Upper lobe of left lung (tissue), 6 donors: Measurements from ENCODE around the gene PER3. TPM values are rescaled to one million over a fixed set of nuclear protein-coding genes. Genes with fewer than 3 reads are reported as not detected.

ENCODE experiments used
- ATAC-seq, 2 donors: fragments of 200-7000 bp; cut with Tn5 transposase; one replicate each; pipeline ENCODE4 v1.9.1; 2022; ENCODE audit warnings: mild to moderate bottlenecking in 2 of 2, moderate library complexity in 2 of 2; ENCODE audit not compliant: low FRiP score in 2 of 2
- DNase-seq, 2 donors: peaks; one replicate each; pipeline ENCODE4 v3.0.0-alpha.2; 2019 to 2020
- H3K27ac ChIP-seq, 4 donors: fragments of 200-600 bp; sonication (generic); one replicate each; pipeline ENCODE4 v1.5.1; 2016 to 2019
- H3K27me3 ChIP-seq, 4 donors: fragments of 200-600 bp; sonication (generic); one replicate each; pipeline ENCODE4 v1.5.1; 2017 to 2019
- H3K36me3 ChIP-seq, 4 donors: fragments of 200-600 bp; sonication (generic); one replicate each; pipeline ENCODE4 v1.5.1; 2016 to 2019
- H3K4me1 ChIP-seq, 4 donors: fragments of 200-600 bp; sonication (generic); one replicate each; pipeline ENCODE4 v1.5.1; 2018 to 2019
- H3K4me3 ChIP-seq, 4 donors: fragments of 200-600 bp; sonication (generic); one replicate each; pipeline ENCODE4 v1.5.1; 2017 to 2019; ENCODE audit warnings: mild to moderate bottlenecking in 2 of 4, moderate library complexity in 1 of 4
- H3K9me3 ChIP-seq, 4 donors: fragments of 200-600 bp; sonication (generic); one replicate each; pipeline ENCODE4 v1.5.1; 2018 to 2019
- CTCF ChIP-seq, 6 experiments: fragments of 450-650 bp in 4 of 6; fragments of 200-600 bp in 2 of 6; sonication (generic) in 2 of 6; IDR thresholded peaks; one replicate each; pipeline ENCODE4 v1.5.1; 2016 to 2019; ENCODE audit warnings: antibody characterized with exemption in 6 of 6
- EP300 ChIP-seq, 4 donors: sonication (generic); formaldehyde crosslinking; IDR thresholded peaks; one replicate each; pipeline ENCODE4 v1.5.1; 2017; ENCODE audit warnings: antibody characterized with exemption in 4 of 4, control low read depth in 2 of 4
- POLR2A ChIP-seq, 4 donors: fragments of 450-650 bp; IDR thresholded peaks; one replicate each; pipeline ENCODE4 v1.5.1; 2016 to 2017; ENCODE audit warnings: antibody characterized with exemption in 4 of 4, mild to moderate bottlenecking in 2 of 4
- POLR2AphosphoS5 ChIP-seq, 2 donors: sonication (generic); formaldehyde crosslinking; IDR thresholded peaks; one replicate each; pipeline ENCODE4 v1.5.1; 2017; ENCODE audit warnings: antibody characterized with exemption in 2 of 2
- WGBS, 2 donors: methylation state at CpG; one replicate each; pipeline ENCODE4 v1.1.5; 2017 to 2018; 5-methylcytosine and 5-hydroxymethylcytosine counted together
- total RNA-seq, 6 donors: library from RNA; depleted of rRNA in 4 of 6; stranded (reverse); fragments of >200 nt in 4 of 6; gene quantifications; one replicate each; pipeline versions ENCODE4 v1.1.0 to v1.2.1, GENCODE V29; 2016 to 2021
- donor health status: DM: no; HTN: no; CAD: no; lungs with moderate emphysema.
- donor health status: DM: no; HTN: yes; CAD: no; lungs with severe emphysema.

The PER3 gene
- total RNA-seq, 6 donors from 2014 or later, result 20.1 to 43.0 (median 26.9) TPM

DNA sequence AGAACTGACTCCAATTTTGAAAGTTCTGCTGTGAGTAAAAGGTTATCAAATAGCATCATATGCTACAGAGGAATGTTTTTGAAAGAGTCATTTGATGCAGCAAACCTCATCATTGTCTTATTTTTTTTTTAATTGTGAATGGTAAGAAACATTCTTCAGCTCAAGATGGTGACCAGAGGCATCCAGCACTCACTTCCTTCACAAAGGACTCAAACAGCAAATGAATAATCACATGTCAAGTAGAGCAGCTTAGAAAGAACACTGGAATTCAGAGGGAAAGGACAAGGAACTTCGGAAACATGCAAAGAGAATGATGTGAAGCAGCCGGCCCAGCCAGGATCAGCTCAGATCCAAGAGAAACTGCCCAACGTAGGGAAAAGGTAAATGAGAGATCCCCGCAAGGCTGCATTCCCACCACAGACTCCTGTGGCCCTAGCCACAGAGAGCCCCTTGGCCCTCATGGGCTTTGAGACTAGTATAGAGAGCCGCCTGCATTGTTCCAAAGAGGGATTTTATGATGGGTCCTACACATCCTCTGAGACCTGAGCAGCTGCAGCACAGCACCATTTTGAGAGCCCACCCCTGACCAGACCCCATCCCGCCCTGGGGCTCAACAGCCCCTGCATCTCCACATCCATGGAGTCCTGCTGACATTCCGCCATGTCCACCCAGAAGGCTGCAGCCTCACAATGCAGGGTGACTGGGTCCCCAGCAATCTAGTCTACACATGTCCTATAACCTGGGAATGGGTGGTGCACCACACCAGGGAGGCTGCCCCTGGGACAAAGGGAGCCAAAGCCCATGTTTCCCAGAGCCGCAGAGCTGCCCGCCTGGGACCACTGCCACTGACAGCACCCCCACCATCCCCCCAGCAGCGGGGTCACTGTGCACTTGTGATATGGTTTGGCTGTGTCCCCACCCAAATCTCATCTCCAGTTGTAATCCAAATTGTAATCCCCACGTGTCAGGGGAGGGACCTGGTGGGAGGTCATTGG, 90.0 kb downstream of the PER3 start:
- Histone ChIP-seq H3K4me3 (no peak overlapping the region), H3K36me3 (no peaks in the 10 kb centered on the region)
- no peak for ATAC-seq

GRCh38 chr1:7878027-7878426, 93.9 kb downstream of the PER3 start:
- TF ChIP-seq POLR2A (IDR thresholded peaks at IDR 0.05), result no peak
- TF ChIP-seq CTCF (IDR thresholded peaks at IDR 0.05), result no peak
- no peak for TF ChIP-seq POLR2AphosphoS5 (IDR thresholded peaks at IDR 0.05)
- TF ChIP-seq EP300 (IDR thresholded peaks at IDR 0.05), result no peak
- no peak overlapping the region for H3K27ac ChIP-seq
- H3K27me3 ChIP-seq, result no peaks in the 10 kb centered on the region
- peaks cover 0 to 4% (median 2%) of the 10 kb centered on the region in 4 donors for H3K9me3 ChIP-seq
- no peak for DNase-seq
- no peaks in the 10 kb centered on the region for H3K36me3 ChIP-seq
- ATAC-seq, result no peak
- H3K4me3 ChIP-seq, result no peak overlapping the region
- WGBS, 2 donors, result 68 to 73% methylated on average over 1 of the region's 1 CpG
- H3K4me1 ChIP-seq, result no peaks in the 10 kb centered on the region

More for the DNA sequence above, 90.0 kb downstream of the PER3 start:
- no peak for DNase-seq
- peaks cover 0 to 4% (median 2%) of the 10 kb centered on the region in 4 donors for H3K9me3 ChIP-seq
- no peak overlapping the region for H3K27ac ChIP-seq
- H3K27me3 ChIP-seq, result no peaks in the 10 kb centered on the region
- TF ChIP-seq EP300 (IDR thresholded peaks at IDR 0.05) (no peak), CTCF (IDR thresholded peaks at IDR 0.05) (no peak), POLR2A (IDR thresholded peaks at IDR 0.05) (no peak), POLR2AphosphoS5 (IDR thresholded peaks at IDR 0.05) (no peak)
- 79 to 81% methylated on average over 10 to 11 of the region's 11 CpGs for WGBS, 2 donors
- no peaks in the 10 kb centered on the region for H3K4me1 ChIP-seq

GRCh38 chr1:7879228-7879627, 95.1 kb downstream of the PER3 start:
- no peaks in the 10 kb centered on the region for H3K4me1 ChIP-seq
- ATAC-seq, result no peak

GRCh38 chr1:7884757-7885156, 100.7 kb downstream of the PER3 start:
- DNase-seq (no peak), ATAC-seq (no peak)
- no peak for TF ChIP-seq EP300 (IDR thresholded peaks at IDR 0.05)
- TF ChIP-seq POLR2A (IDR thresholded peaks at IDR 0.05), result no peak
- no peak for TF ChIP-seq POLR2AphosphoS5 (IDR thresholded peaks at IDR 0.05)
- no peak for TF ChIP-seq CTCF (IDR thresholded peaks at IDR 0.05)
- no peak overlapping the region for H3K27ac ChIP-seq
- no peaks in the 10 kb centered on the region for H3K36me3 ChIP-seq
- WGBS, 2 donors, result 53 to 91% methylated on average over 1 of the region's 1 CpG
- H3K4me1 ChIP-seq, result no peaks in the 10 kb centered on the region
- no peaks in the 10 kb centered on the region for H3K9me3 ChIP-seq
- no peak overlapping the region for H3K4me3 ChIP-seq
- H3K27me3 ChIP-seq, result no peaks in the 10 kb centered on the region

More at GRCh38 chr1:7879228-7879627, 95.1 kb downstream of the PER3 start:
- 88 to 91% methylated on average over 3 of the region's 3 CpGs for WGBS, 2 donors
- no peak for DNase-seq
- Histone ChIP-seq H3K27me3 (no peaks in the 10 kb centered on the region), H3K4me3 (no peak overlapping the region), H3K27ac (no peak overlapping the region), H3K9me3 (peaks cover 0 to 4% (median 2%) of the 10 kb centered on the region in 4 donors), H3K36me3 (no peaks in the 10 kb centered on the region)
- no peak for TF ChIP-seq CTCF (IDR thresholded peaks at IDR 0.05)
- TF ChIP-seq POLR2A (IDR thresholded peaks at IDR 0.05), result no peak
- no peak for TF ChIP-seq POLR2AphosphoS5 (IDR thresholded peaks at IDR 0.05)
- no peak for TF ChIP-seq EP300 (IDR thresholded peaks at IDR 0.05)
